CD4-positive, alpha-beta T cell treated with Interferon alpha-2 for 1 hour (primary cell): ENCODE results near the gene LTC4S.

Source experiments
- DNase-seq, 2 donors: peaks; one replicate each; pipeline ENCODE4 v3.0.0-alpha.2; 2020 to 2022

LTC4S gene

GRCh38 chr5:179795863-179796833 is 2.4 kb downstream of the LTC4S start:
- DNase-seq = peak; percentile 67 to 77

GRCh38 chr5:179796877-179797608 is 3.3 kb downstream of the LTC4S start:
- DNase-seq = no peak

- DNase-seq = no peak
Measured at GRCh38 chr5:179797741-179798140, 4.0 kb downstream of the LTC4S start.

GRCh38 chr5:179798144-179798770 is 4.5 kb downstream of the LTC4S start:
- DNase-seq = no peak

DNA sequence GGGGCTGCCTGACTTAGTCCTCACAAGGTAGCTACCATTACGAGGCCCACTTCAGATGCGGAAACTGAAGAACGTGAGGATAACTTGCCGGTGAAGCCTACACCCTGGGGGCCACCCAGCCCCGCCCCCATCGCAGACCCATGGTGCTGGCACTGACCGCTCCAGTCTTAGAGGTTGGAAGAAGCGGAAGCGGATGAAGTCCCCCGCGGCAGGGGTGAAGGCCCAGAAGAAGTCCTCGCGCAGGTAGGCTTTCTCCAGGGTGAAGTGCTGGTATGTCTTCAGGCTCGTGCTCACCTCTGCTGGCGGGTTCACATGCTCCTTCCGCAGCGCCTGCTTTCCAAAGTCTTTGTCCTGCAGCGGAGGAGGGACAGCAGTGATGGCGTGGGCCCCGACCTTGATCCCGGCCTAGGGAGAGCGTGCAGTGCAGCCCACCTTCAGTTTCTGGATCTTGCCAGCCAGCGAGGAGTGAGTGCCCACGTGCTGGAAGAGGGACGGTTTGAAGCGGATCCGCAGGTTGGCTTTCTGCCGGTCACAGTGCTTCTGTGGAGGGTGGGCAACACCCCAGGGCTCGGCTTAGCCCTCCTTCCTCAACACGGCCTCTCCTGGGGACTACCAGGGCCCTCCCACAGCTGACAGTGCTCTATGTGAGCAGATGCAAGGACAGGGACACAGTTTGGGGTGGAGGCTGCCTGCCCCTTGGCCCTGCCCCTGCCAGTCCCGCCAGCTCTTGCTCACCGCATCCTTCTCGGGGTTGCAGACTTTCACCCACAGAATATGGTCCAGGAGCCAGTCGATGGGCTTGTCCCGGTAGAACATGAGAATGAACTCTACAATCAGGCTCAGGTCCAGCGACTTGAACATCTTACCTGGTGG is 5.2 kb downstream of the LTC4S start:
- no peak for DNase-seq

DNA sequence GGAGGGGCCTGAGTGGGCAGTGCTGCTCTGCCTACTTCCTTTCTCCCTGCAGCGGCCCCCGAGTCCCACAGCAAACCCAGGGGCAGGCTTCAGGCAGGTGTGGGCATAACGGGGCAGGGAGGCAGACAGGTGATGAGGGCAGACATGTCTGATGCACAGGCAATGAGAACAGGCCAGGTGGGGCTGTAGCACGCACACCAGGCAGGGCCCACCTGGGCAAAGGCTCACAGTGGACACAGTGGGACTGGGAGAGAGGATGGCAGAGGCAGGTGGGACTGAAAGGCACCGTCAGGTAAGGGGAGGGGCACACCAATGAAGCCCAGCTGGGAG is 5.8 kb downstream of the LTC4S start:
- no peak for DNase-seq

- no peak for DNase-seq
Measured at GRCh38 chr5:179800071-179800695, 6.4 kb downstream of the LTC4S start.

GRCh38 chr5:179800696-179801201 is 7.0 kb downstream of the LTC4S start:
- no peak for DNase-seq

DNA sequence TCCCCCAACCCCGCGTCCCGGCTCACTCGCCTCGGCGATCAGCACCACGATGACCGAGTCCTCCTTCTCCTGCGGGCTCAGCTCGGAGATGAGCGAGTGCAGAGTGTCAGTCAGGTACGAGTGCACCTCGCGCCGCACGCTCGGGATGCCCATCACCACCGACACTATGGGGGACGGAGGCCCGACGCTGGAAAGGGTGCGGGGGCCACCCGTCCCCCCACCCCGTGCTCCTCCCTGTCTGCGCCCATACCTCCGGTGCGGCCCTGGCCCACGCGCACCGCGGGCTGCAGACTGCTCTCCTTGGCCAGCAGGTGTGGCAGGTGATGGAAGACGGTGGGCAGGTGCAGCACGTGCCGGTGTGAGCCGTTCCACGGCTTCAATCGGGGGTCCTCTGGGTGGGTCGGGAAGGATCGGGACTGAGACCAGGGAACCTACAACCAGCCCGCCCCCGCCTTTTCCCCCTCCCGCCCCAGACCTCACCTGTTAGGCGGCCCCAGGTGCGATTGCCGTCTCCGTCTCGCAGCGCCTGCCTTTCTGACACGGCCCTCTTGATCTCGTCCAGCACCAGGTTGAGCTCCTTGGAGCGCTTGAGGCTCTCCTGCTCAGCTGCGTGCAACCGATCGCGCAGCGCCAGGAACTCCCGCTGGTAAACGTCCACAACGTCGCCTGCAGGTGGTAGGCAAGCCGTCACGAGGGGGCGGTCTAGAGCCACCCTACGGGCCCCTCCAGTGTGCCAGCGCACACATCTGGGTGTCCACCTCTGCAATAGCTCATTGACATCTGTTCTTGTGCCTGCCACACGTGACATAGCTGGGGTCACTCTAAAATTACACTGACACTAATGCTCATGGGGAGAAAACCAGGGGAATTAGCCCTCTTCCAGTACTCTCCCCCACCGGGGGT is 7.8 kb downstream of the LTC4S start:
- peak; percentile 84 to 87 for DNase-seq

- DNase-seq = no peak
Measured at GRCh38 chr5:179802207-179802883, 8.6 kb downstream of the LTC4S start.

GRCh38 chr5:179802950-179803562 is 9.3 kb downstream of the LTC4S start:
- DNase-seq = no peak

DNA sequence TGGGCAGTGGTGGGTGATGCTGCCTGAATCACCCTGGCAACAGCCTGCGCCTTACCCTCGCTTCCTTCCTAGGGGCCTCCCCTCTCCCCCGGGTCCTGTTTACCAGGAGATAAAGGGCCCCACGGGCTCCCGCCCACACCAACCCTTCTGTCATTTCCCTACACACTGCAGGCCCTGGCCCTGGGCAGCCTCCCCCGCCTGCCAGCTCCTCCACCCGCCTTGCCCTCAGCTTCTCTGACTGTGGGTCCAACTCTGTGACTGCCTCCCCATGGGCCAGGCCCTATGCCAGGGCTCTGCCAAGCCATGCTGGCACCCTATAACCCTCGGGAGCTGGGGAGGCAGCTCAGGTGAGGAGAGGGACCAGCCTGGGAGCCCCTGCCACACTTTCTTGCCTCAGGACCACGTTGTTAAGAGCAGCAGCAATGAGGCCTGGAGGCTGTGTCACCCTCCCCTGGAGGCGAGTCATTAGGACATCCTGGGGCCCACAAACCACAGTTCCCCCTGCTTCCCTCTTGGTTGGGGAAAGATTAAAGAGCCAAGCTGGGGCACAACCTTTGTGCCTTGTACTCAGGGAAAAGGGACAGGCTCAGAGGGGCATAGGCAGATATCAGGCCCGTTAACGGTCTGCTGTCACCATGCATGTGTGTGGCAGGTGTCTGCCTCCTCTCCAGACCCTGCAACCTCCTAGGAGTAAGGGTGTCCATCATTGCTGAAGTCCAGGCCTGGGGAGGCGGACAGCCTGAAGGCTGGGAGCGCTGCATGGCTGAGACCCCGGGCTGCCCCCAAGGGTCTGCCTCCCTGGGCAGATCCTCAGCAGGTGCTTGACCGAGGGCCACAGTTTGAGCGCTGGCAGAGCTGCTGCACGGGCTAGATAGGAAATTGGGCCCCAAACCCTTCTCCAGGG is 10.1 kb downstream of the LTC4S start:
- DNase-seq = peak in 1 of 2 donors; percentile 27

DNA sequence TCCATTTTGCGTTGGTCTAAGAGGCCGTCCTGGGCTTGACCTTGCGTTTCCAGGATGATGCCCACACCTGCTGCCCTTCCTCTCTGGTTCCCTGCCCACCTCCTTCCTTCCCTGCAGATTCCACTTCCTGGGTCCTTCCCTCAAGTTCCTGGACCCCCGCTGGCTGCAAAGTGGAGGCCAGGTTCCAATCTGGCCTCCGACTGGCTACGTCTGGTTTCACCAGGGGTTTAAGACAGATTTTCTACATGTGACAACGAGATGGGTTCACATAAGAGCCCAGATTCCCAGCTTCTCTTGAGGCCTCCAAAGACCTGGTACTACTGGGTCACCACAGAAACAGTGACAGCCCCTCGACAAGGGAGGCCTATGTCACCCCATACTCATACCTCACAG is 10.8 kb downstream of the LTC4S start:
- DNase-seq = no peak

DNA sequence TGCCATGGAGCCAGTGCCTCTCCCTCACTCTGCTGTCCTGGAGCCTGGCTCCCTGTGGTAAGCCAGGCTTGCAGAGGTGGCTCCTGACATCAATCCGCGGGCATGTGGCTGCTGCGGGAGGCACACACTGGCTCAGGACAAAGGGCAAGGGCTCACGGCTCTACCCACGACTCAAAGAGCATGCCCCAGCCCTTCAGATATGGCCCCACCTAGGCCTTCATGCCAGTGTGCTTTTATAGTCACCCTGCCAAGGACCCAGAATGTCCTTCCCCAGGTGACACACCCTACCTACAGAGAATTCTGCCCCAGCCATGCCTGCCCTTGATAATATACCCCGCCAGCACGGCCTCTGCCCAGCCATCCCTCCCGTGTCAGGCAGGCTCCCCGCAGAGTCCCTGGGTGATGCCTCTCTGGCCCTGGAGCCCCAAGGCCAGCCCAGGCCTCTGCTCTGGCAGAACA is 11.3 kb downstream of the LTC4S start:
- no peak for DNase-seq

DNA sequence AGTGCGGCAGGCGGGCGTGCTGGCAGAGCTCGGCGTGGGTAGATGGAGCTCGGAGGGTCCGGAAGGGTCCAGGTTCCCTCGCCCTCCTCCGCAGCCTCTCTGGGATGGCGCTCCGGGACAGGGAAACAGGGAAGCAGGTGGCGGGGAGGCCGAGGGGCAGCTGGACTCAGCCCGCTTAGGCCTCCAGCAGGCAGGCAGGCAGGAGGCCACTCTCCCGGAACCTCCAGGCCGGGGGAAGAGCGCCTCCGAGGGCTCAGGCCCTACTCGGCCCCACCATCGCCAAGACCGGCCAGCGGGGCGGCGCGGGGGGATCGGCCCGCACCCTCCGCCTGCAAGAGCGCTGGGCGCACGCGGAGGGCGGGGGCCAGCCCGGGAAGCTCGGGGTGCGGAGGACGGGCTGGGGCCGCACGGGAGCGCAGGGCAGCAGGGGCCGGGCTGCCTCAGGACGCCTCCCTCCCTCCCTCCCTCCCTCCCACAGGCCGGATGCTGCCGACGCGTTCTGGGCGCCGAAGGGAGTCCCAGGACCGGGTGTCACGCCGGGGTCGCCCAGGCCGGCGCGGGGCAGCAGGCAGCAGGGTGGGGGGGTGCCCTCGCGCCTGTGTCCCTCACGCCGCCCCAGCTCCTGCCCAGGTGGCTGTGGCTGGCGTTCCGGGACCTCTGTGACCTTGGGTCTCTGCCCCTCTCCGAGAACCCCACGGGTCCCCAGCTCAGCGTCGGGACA is 11.9 kb downstream of the LTC4S start:
- peak; percentile 32 to 53 for DNase-seq

- peak; percentile 64 to 75 for DNase-seq
Measured at GRCh38 chr5:179806250-179807048, 12.7 kb downstream of the LTC4S start, which contains the start of gene MGAT4B. MGAT4B (minus strand) TSS chr5:179806866; CDS start chr5:179806583, 283 bp downstream.
